ENCODE results near the gene AICDA. TPM values are rescaled to one million over a fixed set of nuclear protein-coding genes. Genes with fewer than 3 reads are reported as not detected.

AICDA gene
- total and polyA plus RNA-seq, 10 of the 15 experiments (the other 5 are each of a cell fraction or from before 2014, with no cell fraction given): 9.4 to 24.9 (median 16.6) TPM

- no peak for TF ChIP-seq KAT2A (conservative IDR thresholded peaks at IDR 0.05; ENCODE audit: control insufficient read depth, low read depth, low read length)
- TF ChIP-seq CTCF (IDR thresholded peaks at IDR 0.05 in 2 of 3, conservative IDR thresholded peaks at IDR 0.05 in 1 of 3; ENCODE audit: control insufficient read depth in 2 of 3, extremely low read depth in 1 of 3, insufficient read depth in 1 of 3, low read depth in 3 of 3, low read length in 3 of 3): no peak
- TF ChIP-seq ETV6 (conservative IDR thresholded peaks at IDR 0.05 in 1 of 2, IDR thresholded peaks at IDR 0.05 in 1 of 2; ENCODE audit: borderline replicate concordance in 1 of 2, low read depth in 1 of 2): no peak
- peak; percentile 88 for TF ChIP-seq MTA2 (IDR thresholded peaks at IDR 0.05; ENCODE audit: low read depth)
- TF ChIP-seq MXI1 (IDR thresholded peaks at IDR 0.05; ENCODE audit: low read depth, low read length): no peak; the same call in 1 of the 2 replicates
- no peak for TF ChIP-seq CEBPZ (IDR thresholded peaks at IDR 0.05; ENCODE audit: low read depth, low read length)
- peak; percentile 89 for TF ChIP-seq RELB (IDR thresholded peaks at IDR 0.05; ENCODE audit: low read depth)
- TF ChIP-seq EZH2 (IDR thresholded peaks at IDR 0.05; ENCODE audit: borderline replicate concordance, control insufficient read depth, low read depth, low read length): peak; percentile 79; the same call in 1 of the 2 replicates
- TF ChIP-seq NRF1 (conservative IDR thresholded peaks at IDR 0.05; ENCODE audit: low read depth, low read length): no peak
- no peak; the same call in 1 of the 2 replicates for TF ChIP-seq CHD4 (IDR thresholded peaks at IDR 0.05)
- peak; percentile 98 for TF ChIP-seq DPF2 (IDR thresholded peaks at IDR 0.05)
- TF ChIP-seq PBX3 (IDR thresholded peaks at IDR 0.05; ENCODE audit: insufficient replicate concordance, low read depth, low read length): no peak
- no peak for TF ChIP-seq CBX3 (IDR thresholded peaks at IDR 0.05; ENCODE audit: borderline replicate concordance, low read depth)
- TF ChIP-seq SUPT20H (IDR thresholded peaks at IDR 0.05; ENCODE audit: borderline replicate concordance, control insufficient read depth, low read depth, low read length): no peak
- TF ChIP-seq RAD51 (IDR thresholded peaks at IDR 0.05): no peak
- peak; percentile 70 for TF ChIP-seq EED (IDR thresholded peaks at IDR 0.05; ENCODE audit: low read depth)
Measured at GRCh38 chr12:8644345-8645248, 31.9 kb upstream of the AICDA start (continued).

Measured in GM12878 (cell line).